Fibroblast of the conjunctiva (primary cell): ENCODE data around the gene CCDC8.
"Not testable (repeated sequence)": the region's sequence is repeated elsewhere in the genome, so short reads cannot be mapped to it uniquely, and the experiment has no call there.

Experiments
- DNase-seq: peaks from one replicate; pipeline ENCODE4 v3.0.0-alpha.2; 2010; ENCODE audit warnings: low read depth

Gene CCDC8

DNA sequence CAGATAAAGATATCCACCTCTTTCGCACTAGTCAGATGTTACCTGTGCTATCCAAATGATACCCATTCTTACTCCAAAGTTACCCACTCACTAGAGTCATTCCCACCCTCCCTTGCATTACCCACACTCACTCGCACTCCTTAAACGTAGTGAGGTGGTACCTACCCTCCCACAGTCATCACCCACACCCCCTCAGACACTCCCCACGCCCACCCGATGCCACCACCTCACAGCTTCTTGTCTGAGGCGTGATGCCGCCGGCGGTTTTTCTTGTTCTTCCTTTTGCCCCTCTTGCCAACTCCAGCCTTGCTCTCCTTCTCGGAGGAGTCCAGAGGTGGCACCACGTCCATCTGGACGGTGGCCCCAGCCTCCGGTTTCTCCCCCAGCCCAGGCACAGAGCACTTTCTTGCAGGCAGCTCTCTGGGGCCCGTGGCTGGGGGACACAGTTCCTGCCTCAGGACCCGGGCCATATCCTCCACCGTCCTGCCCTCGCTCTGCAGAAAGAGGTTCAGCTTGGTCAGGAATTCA lies 14.2 kb upstream of the CCDC8 start:
- no peak for DNase-seq

GRCh38 chr19:46426506-46427162 lies 13.3 kb upstream of the CCDC8 start:
- DNase-seq: no peak

DNA sequence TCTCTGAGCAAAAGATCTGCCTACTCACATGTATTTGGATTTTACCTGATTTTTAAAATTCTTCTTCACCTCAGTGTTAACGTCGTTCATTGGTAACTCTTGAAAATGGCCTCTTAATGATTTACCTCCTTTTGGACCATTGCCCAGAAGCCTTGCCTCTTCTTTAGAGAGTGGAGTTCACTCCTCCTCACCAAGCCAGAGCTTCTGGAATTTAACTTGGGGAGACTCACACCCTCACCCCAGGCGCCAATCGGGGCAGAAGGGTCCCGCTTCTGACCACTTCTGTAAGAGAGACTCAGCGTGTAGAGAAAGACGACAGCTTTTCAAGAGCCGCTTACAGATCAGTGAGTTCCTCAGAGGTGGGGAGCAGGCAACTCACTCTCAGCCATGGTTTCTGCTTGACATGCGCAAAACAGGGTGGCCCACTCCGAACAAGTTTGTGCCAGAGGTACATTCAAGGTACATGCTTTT lies 12.7 kb upstream of the CCDC8 start:
- DNase-seq: no peak

GRCh38 chr19:46423188-46423587 lies 9.8 kb upstream of the CCDC8 start:
- DNase-seq: no peak

DNA sequence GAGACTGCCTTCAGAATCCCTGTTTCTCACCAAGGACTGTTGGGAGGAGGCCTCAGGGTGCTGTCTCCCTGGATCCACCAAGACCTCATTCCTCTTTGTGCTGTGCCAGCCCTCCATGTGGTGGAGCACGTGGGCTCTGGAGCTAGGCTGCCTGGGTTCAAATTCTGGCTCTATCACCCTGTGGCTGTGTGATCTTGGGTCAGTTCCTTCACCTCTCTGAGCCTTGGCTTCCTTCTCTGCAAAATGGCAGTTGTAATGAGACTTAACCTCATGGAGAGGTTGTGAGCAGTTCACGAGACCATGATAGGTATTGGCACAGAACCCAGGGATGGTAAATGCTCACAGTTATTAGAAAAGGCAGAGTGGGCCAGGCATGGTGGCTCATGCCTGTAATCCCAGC lies 9.0 kb upstream of the CCDC8 start:
- DNase-seq: no peak

GRCh38 chr19:46420056-46420455 lies 6.7 kb upstream of the CCDC8 start:
- no peak for DNase-seq

DNA sequence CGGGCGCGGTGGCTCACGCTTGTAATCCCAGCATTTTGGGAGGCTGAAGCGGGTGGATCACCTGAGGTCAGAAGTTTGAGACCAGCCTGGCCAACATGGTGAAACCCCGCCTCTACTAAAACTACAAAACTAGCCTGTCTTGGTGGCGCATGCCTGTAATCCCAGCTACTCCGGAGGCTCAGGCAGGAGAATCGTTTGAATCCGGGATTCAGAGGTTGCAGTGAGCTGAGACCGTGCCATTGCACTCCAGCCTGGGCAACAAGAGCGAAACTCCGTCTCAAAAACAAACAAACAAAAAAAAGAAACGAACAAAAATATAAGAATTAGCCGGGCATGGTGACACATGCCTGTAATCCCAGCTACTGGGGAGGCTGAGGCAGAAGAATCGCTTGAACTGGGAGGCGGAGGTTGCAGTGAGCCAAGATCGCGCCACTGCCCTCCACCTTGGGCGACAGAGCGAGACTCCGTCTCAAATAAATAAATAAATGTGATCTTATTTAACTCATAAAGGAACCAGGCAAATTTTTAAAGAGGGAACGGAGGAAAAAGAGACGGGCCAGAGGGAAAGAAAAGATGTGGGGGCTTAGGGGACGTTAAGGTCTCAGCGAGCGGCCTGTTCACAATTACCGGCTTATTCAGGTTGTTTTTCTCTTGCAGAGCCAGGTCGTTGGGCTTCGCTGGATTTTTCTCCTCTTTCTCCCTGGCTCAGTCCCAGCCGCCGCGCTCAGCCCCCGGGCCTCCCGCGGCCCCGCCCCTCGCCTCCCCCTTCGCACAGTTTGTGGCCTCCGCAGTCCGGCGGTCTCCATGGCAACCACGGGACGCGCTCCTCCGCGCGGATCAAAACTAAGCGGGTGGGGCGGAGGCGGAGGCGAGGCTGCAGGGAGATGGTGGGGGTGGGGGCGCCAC lies 2.7 kb upstream of the CCDC8 start:
- peak; percentile 80 for DNase-seq

GRCh38 chr19:46414899-46415298 lies 1.5 kb upstream of the CCDC8 start:
- DNase-seq: not testable (repeated sequence)

- no peak for DNase-seq
Observed at GRCh38 chr19:46412650-46413261, 608 bp downstream of the CCDC8 start.

DNA sequence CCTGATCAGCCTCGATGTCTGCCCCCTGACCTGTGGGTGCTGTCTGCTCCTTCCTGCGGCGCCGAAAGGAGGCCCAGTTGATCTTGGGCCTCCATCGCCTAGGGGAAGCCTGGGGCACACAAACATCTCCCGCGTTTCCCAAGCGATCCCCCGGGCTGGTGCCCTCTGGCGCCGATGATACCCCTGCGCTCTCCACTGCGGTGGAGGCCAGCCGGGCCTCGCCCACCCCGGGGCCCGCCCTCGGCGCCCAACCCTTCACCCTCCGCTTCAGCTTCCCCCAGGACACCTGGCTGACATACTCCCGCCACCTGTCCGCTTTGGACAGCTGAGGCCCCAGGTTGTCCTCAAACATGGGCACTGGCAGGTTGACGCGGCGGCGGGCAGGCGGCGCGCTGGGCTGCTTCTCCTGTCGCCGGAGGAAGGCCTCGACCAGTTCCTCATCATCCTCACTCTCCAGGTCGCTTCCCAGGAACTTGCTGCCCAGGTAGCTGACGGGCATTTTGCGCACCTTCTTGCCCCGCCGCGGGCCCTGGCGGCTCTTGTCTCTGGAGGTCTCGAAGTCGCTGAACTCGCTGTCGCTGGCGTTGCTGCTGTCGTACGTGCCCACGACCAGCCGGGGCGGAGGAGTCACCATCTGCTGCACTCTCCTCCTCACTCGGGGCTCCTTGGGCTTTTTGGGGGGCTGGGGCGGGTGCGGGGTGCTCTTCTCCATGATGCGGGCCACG lies 1.3 kb downstream of the CCDC8 start:
- DNase-seq: no peak

GRCh38 chr19:46411088-46411924 lies 2.1 kb downstream of the CCDC8 start:
- no peak for DNase-seq

DNA sequence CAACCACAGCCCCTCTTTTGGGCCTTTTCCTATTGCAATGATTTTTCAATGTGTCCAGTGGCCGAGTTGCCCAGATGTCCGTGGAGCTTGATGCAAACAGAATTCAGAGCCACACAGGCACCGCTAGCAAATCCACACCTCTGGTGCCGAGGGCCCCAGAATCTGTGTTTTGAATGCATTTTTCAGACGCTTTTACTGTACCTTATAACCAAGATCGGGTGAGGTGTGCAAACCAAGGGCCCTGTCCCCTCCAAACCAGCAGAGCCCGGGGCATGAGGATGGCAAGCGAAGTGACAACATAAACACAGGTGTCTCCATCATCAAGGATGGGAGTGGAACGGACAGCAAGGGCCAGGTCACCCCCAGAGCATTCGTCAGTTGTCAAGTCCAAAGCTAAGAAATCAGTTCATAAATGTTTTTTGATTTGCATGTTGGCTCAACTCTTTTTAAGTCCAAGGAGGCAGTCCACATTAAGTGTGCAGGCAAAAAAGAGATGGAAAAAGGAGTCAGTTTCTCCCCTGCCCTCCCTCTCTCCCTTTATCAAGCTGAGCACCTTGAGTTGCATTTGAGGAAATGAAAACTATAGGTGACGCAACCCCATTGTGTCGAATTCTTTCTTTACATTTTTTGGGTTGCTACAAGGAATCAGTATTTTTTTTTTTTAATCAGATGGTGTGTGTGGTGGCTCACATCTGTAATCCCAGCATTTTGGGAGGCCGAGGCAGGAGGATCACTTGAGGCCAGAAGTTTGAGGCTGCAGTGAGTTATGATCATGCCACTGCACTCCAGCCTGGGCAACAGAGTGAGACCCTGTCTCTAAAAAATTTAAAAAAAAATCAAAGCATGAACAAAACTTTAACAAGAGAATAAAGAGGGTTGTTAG lies 2.9 kb downstream of the CCDC8 start:
- no peak for DNase-seq

GRCh38 chr19:46409191-46409590 lies 4.2 kb downstream of the CCDC8 start:
- DNase-seq: no peak

GRCh38 chr19:46408664-46409039 lies 4.7 kb downstream of the CCDC8 start:
- DNase-seq: no peak

- no peak for DNase-seq
Observed at GRCh38 chr19:46407856-46408663, 5.3 kb downstream of the CCDC8 start.

GRCh38 chr19:46406976-46407375 lies 6.4 kb downstream of the CCDC8 start:
- no peak for DNase-seq

GRCh38 chr19:46404753-46405468 lies 8.5 kb downstream of the CCDC8 start:
- DNase-seq: no peak

- DNase-seq: no peak
Observed at GRCh38 chr19:46404055-46404752, 9.2 kb downstream of the CCDC8 start.
